Right kidney (tissue), 1 donor: ENCODE results near the gene SERPINE1.

Experiments used
- DNase-seq: peaks from one replicate; pipeline ENCODE4 v3.0.0-alpha.2; 2016

Gene SERPINE1

GRCh38 chr7:101170617-101171441 lies 43.9 kb downstream of the SERPINE1 start:
- no peak for DNase-seq

- DNase-seq = no peak
These were observed 44.5 kb downstream of the SERPINE1 start for GRCh38 chr7:101171442-101171837.

GRCh38 chr7:101172005-101172853 lies 45.3 kb downstream of the SERPINE1 start:
- peak; percentile 62 for DNase-seq

- peak; percentile 54 for DNase-seq
These were observed 46.2 kb downstream of the SERPINE1 start for GRCh38 chr7:101172854-101173751.

GRCh38 chr7:101173752-101174244 lies 46.9 kb downstream of the SERPINE1 start:
- no peak for DNase-seq

- DNase-seq = no peak
These were observed 47.5 kb downstream of the SERPINE1 start for GRCh38 chr7:101174322-101174854.

GRCh38 chr7:101175664-101176063 lies 48.8 kb downstream of the SERPINE1 start:
- no peak for DNase-seq

- DNase-seq = no peak
These were observed 50.7 kb downstream of the SERPINE1 start for GRCh38 chr7:101177644-101178043.

- DNase-seq = no peak
These were observed 52.2 kb downstream of the SERPINE1 start for GRCh38 chr7:101179117-101179516.

- no peak for DNase-seq
These were observed 52.8 kb downstream of the SERPINE1 start for GRCh38 chr7:101179713-101180112.

GRCh38 chr7:101180130-101180755 lies 53.3 kb downstream of the SERPINE1 start, which contains the start of gene NAT16:
NAT16 (minus strand) TSS chr7:101180293; CDS start chr7:101174807, 5,486 bp downstream.
- no peak for DNase-seq

GRCh38 chr7:101185258-101185839 lies 58.4 kb downstream of the SERPINE1 start:
- DNase-seq = no peak

- DNase-seq = no peak
These were observed 59.3 kb downstream of the SERPINE1 start for GRCh38 chr7:101186194-101186593.

GRCh38 chr7:101186844-101187428 lies 60.0 kb downstream of the SERPINE1 start:
- DNase-seq = no peak
